ENCODE data around the gene KAT6B.

- TF ChIP-seq EP300 (IDR thresholded peaks at IDR 0.05): no peak
- no peak for TF ChIP-seq CTCF (IDR thresholded peaks at IDR 0.05)
- no peak for TF ChIP-seq POLR2A (IDR thresholded peaks at IDR 0.05)
- no peak for TF ChIP-seq POLR2AphosphoS5 (IDR thresholded peaks at IDR 0.05)
These were observed 157.0 kb downstream of the KAT6B start for GRCh38 chr10:74983383-74983782.

Data from stomach (tissue), 4 donors.